PFSK-1 (cell line): Measurements from ENCODE around the gene FAM9A.

ENCODE experiments used
- POLR2AphosphoS5 ChIP-seq: IDR thresholded peaks from 2 replicates; pipeline ENCODE4 v1.6.1; 2012; ENCODE audit warnings: low read depth, mild to moderate bottlenecking, control low read depth, low read length, moderate library complexity
- TF ChIP-seq, protein P1 (sequence below), 2 experiments: IDR thresholded peaks; 2 replicates each; pipeline versions ENCODE4 v1.6.1 to v1.8.0; 2011 to 2012; ENCODE audit warnings: low read depth in 2 of 2, low read length in 2 of 2, control low read depth in 1 of 2, inconsistent platforms in 1 of 2, mild to moderate bottlenecking in 1 of 2, moderate library complexity in 1 of 2; ENCODE audit not compliant: insufficient read depth in 1 of 2

DNA sequence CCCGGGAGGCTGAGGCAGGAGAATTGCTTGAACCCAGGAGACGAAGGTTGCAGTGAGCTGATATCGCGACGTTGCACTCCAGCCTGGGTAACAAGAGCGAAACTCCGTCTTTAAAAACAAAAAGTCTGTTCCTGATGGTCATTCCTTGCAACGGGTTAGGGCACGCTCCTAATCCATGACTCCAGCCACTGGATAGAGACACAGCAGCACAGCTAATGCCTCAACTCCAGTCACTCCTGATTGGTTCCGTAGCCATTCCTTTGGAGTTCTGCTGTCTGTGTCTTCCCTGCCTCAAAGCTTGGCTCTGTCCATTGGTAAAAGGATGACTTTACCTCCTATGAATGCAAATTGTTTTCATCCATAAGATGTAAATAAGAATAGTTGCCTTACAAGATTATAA lies 44.3 kb upstream of the FAM9A start:
- TF ChIP-seq, protein P1, sequence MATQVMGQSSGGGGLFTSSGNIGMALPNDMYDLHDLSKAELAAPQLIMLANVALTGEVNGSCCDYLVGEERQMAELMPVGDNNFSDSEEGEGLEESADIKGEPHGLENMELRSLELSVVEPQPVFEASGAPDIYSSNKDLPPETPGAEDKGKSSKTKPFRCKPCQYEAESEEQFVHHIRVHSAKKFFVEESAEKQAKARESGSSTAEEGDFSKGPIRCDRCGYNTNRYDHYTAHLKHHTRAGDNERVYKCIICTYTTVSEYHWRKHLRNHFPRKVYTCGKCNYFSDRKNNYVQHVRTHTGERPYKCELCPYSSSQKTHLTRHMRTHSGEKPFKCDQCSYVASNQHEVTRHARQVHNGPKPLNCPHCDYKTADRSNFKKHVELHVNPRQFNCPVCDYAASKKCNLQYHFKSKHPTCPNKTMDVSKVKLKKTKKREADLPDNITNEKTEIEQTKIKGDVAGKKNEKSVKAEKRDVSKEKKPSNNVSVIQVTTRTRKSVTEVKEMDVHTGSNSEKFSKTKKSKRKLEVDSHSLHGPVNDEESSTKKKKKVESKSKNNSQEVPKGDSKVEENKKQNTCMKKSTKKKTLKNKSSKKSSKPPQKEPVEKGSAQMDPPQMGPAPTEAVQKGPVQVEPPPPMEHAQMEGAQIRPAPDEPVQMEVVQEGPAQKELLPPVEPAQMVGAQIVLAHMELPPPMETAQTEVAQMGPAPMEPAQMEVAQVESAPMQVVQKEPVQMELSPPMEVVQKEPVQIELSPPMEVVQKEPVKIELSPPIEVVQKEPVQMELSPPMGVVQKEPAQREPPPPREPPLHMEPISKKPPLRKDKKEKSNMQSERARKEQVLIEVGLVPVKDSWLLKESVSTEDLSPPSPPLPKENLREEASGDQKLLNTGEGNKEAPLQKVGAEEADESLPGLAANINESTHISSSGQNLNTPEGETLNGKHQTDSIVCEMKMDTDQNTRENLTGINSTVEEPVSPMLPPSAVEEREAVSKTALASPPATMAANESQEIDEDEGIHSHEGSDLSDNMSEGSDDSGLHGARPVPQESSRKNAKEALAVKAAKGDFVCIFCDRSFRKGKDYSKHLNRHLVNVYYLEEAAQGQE (IDR thresholded peaks at IDR 0.05; ENCODE audit: insufficient read depth in 1 of 2, low read depth in 2 of 2, low read length in 2 of 2): no peak
- TF ChIP-seq POLR2AphosphoS5: no peak
